Fibroblast of lung (primary cell): ENCODE results near the gene FREM2.

Experiments
- EZH2 ChIP-seq: IDR thresholded peaks from 2 replicates; pipeline ENCODE4 v1.5.1; 2012; ENCODE audit warnings: low read length, control low read depth, mild to moderate bottlenecking; ENCODE audit errors: missing control alignments
- TF ChIP-seq, protein P1 (sequence below), 2 donors: IDR thresholded peaks in 1 of 2; conservative IDR thresholded peaks in 1 of 2; 1 replicate in 1 of 2; 2 replicates in 1 of 2; pipeline ENCODE4 v1.5.1; 2011 to 2012; ENCODE audit warnings: low read length in 2 of 2, control low read depth in 1 of 2, inconsistent platforms in 1 of 2, low read depth in 1 of 2, mild to moderate bottlenecking in 1 of 2

DNA sequence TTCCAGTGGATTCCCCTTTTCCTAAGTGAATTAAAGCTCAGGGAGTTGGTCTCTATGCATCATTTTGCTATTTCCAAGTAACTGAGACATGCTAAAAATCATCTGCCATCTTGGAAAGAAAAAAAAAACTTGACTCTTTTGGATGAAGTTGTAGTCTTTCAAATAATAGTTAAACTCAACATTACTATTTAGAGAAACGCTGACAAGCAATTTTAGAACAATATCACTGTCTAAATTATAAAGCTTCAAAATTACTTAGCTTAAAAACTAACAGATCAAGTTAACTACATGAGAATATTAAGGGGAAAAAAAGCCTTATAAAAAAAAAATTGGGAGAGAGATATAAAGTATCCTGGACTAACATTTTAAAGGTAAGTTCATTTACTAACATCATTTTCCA, 235.3 kb downstream of the FREM2 start:
- TF ChIP-seq, protein P1, sequence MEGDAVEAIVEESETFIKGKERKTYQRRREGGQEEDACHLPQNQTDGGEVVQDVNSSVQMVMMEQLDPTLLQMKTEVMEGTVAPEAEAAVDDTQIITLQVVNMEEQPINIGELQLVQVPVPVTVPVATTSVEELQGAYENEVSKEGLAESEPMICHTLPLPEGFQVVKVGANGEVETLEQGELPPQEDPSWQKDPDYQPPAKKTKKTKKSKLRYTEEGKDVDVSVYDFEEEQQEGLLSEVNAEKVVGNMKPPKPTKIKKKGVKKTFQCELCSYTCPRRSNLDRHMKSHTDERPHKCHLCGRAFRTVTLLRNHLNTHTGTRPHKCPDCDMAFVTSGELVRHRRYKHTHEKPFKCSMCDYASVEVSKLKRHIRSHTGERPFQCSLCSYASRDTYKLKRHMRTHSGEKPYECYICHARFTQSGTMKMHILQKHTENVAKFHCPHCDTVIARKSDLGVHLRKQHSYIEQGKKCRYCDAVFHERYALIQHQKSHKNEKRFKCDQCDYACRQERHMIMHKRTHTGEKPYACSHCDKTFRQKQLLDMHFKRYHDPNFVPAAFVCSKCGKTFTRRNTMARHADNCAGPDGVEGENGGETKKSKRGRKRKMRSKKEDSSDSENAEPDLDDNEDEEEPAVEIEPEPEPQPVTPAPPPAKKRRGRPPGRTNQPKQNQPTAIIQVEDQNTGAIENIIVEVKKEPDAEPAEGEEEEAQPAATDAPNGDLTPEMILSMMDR (conservative IDR thresholded peaks at IDR 0.05 in 1 of 2, IDR thresholded peaks at IDR 0.05 in 1 of 2; ENCODE audit: low read depth in 1 of 2, low read length in 2 of 2) = no peak
- no peak for TF ChIP-seq EZH2
